Measurements from ENCODE around the gene NEGR1.

NEGR1 gene

DNA sequence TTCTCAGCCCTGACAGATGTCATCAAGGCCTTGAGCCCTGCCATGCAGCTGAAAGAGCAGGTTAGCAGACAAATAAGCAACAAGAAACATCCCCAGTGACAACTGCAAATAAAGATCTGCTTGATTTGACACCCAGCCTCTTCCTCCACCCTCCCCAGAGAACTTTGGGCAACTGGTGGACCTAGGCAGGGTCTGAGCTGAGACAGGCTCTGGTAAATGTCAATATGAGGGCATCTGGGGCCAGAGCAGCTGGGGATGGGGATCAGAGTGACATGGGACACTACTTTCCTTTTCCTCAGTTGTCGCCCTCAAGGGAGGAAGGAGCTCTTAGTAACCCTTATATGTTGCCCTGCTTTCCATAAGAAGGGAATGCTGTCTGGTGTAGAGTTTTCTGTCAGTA lies 544.1 kb downstream of the NEGR1 start:
- no peaks in the 10 kb centered on the region for H3K27me3 ChIP-seq (replicated peaks; ENCODE audit: control insufficient read depth, insufficient read depth, low read length)
- DNase-seq (ENCODE audit: extremely low read depth, insufficient read length): no peak
- no peak overlapping the region for H3K4me3 ChIP-seq (replicated peaks; ENCODE audit: low read depth, low read length)
- H3K36me3 ChIP-seq (ENCODE audit: control insufficient read depth, insufficient read depth, low read length): no peaks in the 10 kb centered on the region
- TF ChIP-seq, protein P1, sequence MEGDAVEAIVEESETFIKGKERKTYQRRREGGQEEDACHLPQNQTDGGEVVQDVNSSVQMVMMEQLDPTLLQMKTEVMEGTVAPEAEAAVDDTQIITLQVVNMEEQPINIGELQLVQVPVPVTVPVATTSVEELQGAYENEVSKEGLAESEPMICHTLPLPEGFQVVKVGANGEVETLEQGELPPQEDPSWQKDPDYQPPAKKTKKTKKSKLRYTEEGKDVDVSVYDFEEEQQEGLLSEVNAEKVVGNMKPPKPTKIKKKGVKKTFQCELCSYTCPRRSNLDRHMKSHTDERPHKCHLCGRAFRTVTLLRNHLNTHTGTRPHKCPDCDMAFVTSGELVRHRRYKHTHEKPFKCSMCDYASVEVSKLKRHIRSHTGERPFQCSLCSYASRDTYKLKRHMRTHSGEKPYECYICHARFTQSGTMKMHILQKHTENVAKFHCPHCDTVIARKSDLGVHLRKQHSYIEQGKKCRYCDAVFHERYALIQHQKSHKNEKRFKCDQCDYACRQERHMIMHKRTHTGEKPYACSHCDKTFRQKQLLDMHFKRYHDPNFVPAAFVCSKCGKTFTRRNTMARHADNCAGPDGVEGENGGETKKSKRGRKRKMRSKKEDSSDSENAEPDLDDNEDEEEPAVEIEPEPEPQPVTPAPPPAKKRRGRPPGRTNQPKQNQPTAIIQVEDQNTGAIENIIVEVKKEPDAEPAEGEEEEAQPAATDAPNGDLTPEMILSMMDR (IDR thresholded peaks at IDR 0.05; ENCODE audit: insufficient read depth, low read length, poor library complexity, severe bottlenecking): no peak

GRCh38 chr1:71737768-71738167 lies 544.6 kb downstream of the NEGR1 start:
- H3K27me3 ChIP-seq (replicated peaks; ENCODE audit: control insufficient read depth, insufficient read depth, low read length): no peaks in the 10 kb centered on the region
- no peak overlapping the region for H3K4me3 ChIP-seq (replicated peaks; ENCODE audit: low read depth, low read length)
- TF ChIP-seq, protein P1 (IDR thresholded peaks at IDR 0.05; ENCODE audit: insufficient read depth, low read length, poor library complexity, severe bottlenecking): no peak
- H3K36me3 ChIP-seq (ENCODE audit: control insufficient read depth, insufficient read depth, low read length): no peaks in the 10 kb centered on the region
- no peak for DNase-seq (ENCODE audit: extremely low read depth, insufficient read length)

GRCh38 chr1:71733121-71733520 lies 549.2 kb downstream of the NEGR1 start:
- TF ChIP-seq, protein P1 (IDR thresholded peaks at IDR 0.05; ENCODE audit: insufficient read depth, low read length, poor library complexity, severe bottlenecking): no peak
- DNase-seq (ENCODE audit: extremely low read depth, insufficient read length): no peak
- Histone ChIP-seq H3K4me3 (replicated peaks; ENCODE audit: low read depth, low read length) (no peak overlapping the region), H3K27me3 (replicated peaks; ENCODE audit: control insufficient read depth, insufficient read depth, low read length) (no peaks in the 10 kb centered on the region), H3K36me3 (ENCODE audit: control insufficient read depth, insufficient read depth, low read length) (no peaks in the 10 kb centered on the region)

- no peak for DNase-seq (ENCODE audit: extremely low read depth, insufficient read length)
- no peak overlapping the region for H3K4me3 ChIP-seq (replicated peaks; ENCODE audit: low read depth, low read length)
- TF ChIP-seq, protein P1 (IDR thresholded peaks at IDR 0.05; ENCODE audit: insufficient read depth, low read length, poor library complexity, severe bottlenecking): no peak
- no peaks in the 10 kb centered on the region for H3K36me3 ChIP-seq (ENCODE audit: control insufficient read depth, insufficient read depth, low read length)
- H3K27me3 ChIP-seq (replicated peaks; ENCODE audit: control insufficient read depth, insufficient read depth, low read length): no peaks in the 10 kb centered on the region
Measured at GRCh38 chr1:71721532-71721931, 560.8 kb downstream of the NEGR1 start.

DNA sequence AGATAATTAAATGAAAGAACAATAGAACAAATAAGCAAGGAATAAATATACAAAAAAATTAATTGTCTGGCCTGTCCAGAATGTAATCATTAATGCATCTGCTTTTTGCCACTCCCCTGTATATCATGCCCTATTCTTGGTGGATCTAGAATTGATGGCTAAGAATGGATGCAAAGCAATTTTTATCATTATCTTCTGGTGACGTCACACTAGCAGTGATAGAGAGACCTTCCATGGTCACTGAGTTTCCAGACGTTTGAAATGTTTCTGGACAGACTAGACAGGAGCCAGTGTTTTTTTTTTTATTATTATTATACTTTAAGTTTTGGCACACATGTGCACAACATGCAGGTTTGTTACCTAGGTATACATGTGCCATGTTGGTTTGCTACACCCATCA lies 563.0 kb downstream of the NEGR1 start:
- no peaks in the 10 kb centered on the region for H3K36me3 ChIP-seq (ENCODE audit: control insufficient read depth, insufficient read depth, low read length)
- H3K27me3 ChIP-seq (replicated peaks; ENCODE audit: control insufficient read depth, insufficient read depth, low read length): no peaks in the 10 kb centered on the region
- H3K4me3 ChIP-seq (replicated peaks; ENCODE audit: low read depth, low read length): no peak overlapping the region
- TF ChIP-seq, protein P1 (IDR thresholded peaks at IDR 0.05; ENCODE audit: insufficient read depth, low read length, poor library complexity, severe bottlenecking): no peak
- no peak for DNase-seq (ENCODE audit: extremely low read depth, insufficient read length)

GRCh38 chr1:71717186-71717585 lies 565.2 kb downstream of the NEGR1 start:
- TF ChIP-seq, protein P1 (IDR thresholded peaks at IDR 0.05; ENCODE audit: insufficient read depth, low read length, poor library complexity, severe bottlenecking): no peak
- H3K36me3 ChIP-seq (ENCODE audit: control insufficient read depth, insufficient read depth, low read length): no peaks in the 10 kb centered on the region
- no peak for DNase-seq (ENCODE audit: extremely low read depth, insufficient read length)
- H3K27me3 ChIP-seq (replicated peaks; ENCODE audit: control insufficient read depth, insufficient read depth, low read length): no peaks in the 10 kb centered on the region
- no peak overlapping the region for H3K4me3 ChIP-seq (replicated peaks; ENCODE audit: low read depth, low read length)
